ENCODE data around the gene TRIP10. TPM values are rescaled to one million over a fixed set of nuclear protein-coding genes. Genes with fewer than 3 reads are reported as not detected.

TRIP10 gene
- 31.5 and 43.2 TPM in 2 replicates for total RNA-seq

GRCh38 chr19:6739390-6739882 lies at the start of gene TRIP10:
Gene TRIP10 (plus strand): TSS chr19:6739680. CDS start chr19:6739762, 82 bp downstream.

GRCh38 chr19:6720369-6721137 lies 18.9 kb upstream of the TRIP10 start, which contains the start of gene C3:
Gene C3 (minus strand): TSS chr19:6720650. CDS start chr19:6720589, 61 bp downstream.

GRCh38 chr19:6737284-6737872 lies 2.1 kb upstream of the TRIP10 start, which contains the start of gene GPR108:
Gene GPR108 (minus strand): TSS chr19:6737580. CDS start chr19:6737576, 4 bp downstream.

GRCh38 chr19:6767357-6768235 lies 28.1 kb downstream of the TRIP10 start, which contains the start of gene SH2D3A:
Gene SH2D3A (minus strand): TSS chr19:6767435. CDS start chr19:6763748, 3,687 bp downstream.

GRCh38 chr19:6772028-6772865 lies 32.8 kb downstream of the TRIP10 start, which contains the start of gene VAV1:
Gene VAV1 (plus strand): TSS chr19:6772708. CDS start chr19:6772808, 100 bp downstream.

Other genes starting within 250 kb of the TRIP10 start
- gene TUBB4A, start 237.4 kb upstream of the TRIP10 start, total RNA-seq, result not detected in 2 replicates
- 0.26 and 0.99 TPM in 2 replicates for gene TNFSF9, start 208.7 kb upstream of the TRIP10 start, total RNA-seq
- not detected in 2 replicates for gene CD70, start 148.5 kb upstream of the TRIP10 start, total RNA-seq
- 0.13 and 0.66 TPM in 2 replicates for gene TNFSF14, start 69.5 kb upstream of the TRIP10 start, total RNA-seq
- 62.9 and 313 TPM in 2 replicates for gene C3, start 19.0 kb upstream of the TRIP10 start, total RNA-seq
- gene GPR108, start 2.1 kb upstream of the TRIP10 start, total RNA-seq, result 45.2 and 50.0 TPM in 2 replicates
- gene SH2D3A, start 27.8 kb downstream of the TRIP10 start, total RNA-seq, result not detected in 2 replicates
- 0.03 TPM in 1 of 2 replicates, not detected in the other for gene VAV1, start 33.0 kb downstream of the TRIP10 start, total RNA-seq
- not detected in 2 replicates for gene ADGRE1, start 147.9 kb downstream of the TRIP10 start, total RNA-seq